Measurements from ENCODE around the gene SORCS2. TPM values are rescaled to one million over a fixed set of nuclear protein-coding genes. Genes with fewer than 3 reads are reported as not detected.
A peak's percentile ranks its signal among the peaks of the same experiment; 100 is the strongest.

The SORCS2 gene
- total RNA-seq, 1 donor: under 0.01 TPM

- no peak for DNase-seq (ENCODE audit: low read depth in 2 of 3, low spot score in 2 of 3)
Measured at GRCh38 chr4:7612311-7612897, 420.1 kb downstream of the SORCS2 start.

DNA sequence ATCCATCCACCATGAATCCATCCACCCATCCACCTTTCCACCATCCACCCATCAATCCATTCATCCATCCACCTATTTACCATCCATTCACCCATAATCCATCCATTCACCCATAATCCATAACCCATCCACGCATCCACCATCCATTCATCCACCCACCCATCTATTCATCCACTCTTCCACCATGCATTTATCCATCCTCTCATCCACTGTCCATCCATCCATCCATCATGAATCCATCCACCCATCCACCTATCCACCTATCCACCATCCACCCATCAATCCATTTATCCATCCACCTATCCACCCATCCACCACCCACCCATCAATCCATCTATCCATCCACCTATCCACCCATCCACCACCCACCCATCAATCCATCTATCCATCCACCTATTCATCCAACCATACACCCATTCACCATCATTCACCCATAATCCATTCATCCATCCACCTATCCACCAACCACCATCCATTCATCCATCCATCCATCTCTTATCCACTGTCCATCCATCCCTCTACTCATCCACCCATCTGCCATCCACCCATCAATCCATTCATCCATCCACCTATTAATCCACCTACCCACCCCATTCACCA, 422.1 kb downstream of the SORCS2 start:
- DNase-seq (ENCODE audit: low read depth in 2 of 3, low spot score in 2 of 3): no peak

DNA sequence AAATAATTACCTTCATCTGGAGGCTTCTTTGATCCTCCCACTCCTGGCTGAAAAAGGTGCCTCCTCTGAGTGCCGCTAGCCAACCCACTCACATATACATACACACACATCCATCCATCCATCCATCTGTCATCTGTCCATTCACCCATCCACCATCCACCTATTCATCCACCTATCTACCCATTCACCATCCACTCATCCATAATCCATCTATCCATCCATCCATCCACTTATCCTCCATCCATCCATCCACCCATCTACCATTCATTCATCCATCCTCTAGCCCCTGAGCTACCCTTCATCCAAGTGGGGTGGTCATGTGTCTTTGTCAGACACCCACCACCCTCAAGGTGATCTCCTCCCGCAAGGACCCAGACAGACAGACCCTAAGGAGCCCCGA, 423.9 kb downstream of the SORCS2 start:
- DNase-seq (ENCODE audit: low read depth in 2 of 3, low spot score in 2 of 3): no peak

- DNase-seq (ENCODE audit: low read depth in 2 of 3, low spot score in 2 of 3): no peak
Measured at GRCh38 chr4:7618361-7618760, 426.0 kb downstream of the SORCS2 start.

- peak in 1 of 3 donors; percentile 20 for DNase-seq (ENCODE audit: low read depth in 2 of 3, low spot score in 2 of 3)
Measured at GRCh38 chr4:7620086-7620813, 427.9 kb downstream of the SORCS2 start.

DNA sequence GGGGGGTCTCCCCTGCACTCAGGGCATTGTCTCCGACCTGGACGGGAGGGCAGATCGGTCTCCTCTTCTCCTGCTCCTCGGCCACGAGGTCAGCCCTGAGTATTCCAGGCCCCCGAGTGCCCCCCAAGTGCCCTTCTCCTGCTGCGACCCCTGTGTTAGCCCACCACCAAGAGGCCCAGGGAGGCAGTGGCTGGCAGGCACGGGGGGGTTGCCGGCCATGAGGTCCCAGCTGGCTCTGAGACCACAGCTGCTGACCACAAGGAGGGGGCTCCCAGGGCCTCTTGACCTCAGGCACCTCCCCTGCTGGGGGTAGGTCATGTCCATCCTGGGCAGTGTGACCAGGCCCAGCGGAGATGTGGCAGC, 428.5 kb downstream of the SORCS2 start:
- no peak for DNase-seq (ENCODE audit: low read depth in 2 of 3, low spot score in 2 of 3)

DNA sequence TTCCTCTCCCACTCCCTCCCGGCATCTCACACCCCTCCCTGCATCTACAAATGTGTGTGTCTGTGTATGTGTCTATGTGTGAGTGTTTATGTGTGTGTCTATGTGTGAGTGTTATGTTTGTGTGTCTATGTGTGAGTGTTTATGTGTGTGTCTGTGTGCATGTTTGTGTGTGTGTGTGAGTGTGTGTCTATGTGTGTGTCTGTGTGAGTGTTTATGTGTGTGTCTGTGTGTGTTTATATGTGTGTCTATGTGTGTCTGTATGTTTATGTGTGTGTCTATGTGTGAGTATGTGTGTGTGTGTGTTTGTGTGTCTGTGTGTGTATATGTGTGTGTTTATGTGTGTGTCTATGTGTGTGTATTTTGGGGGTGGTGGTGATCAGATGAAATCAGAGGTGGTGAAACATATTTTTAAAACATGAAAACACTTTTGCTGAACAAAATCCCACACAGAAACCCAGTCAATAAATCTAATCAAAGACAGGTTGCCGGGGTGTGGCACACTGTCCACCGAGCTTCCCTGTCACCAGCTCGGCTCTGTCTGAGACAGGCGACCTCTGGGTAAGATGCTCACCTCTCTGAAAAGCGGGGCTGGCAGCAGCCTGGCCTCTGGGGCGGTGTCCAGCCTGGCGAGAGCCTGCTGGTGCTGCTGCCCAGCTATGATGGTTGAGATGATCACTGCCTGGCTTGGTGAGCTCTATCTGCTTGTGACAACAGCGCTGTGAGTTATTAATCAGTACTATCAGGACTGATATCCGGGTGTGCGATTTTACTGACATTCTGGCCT, 429.1 kb downstream of the SORCS2 start:
- DNase-seq (ENCODE audit: low read depth in 2 of 3, low spot score in 2 of 3): no peak

DNA sequence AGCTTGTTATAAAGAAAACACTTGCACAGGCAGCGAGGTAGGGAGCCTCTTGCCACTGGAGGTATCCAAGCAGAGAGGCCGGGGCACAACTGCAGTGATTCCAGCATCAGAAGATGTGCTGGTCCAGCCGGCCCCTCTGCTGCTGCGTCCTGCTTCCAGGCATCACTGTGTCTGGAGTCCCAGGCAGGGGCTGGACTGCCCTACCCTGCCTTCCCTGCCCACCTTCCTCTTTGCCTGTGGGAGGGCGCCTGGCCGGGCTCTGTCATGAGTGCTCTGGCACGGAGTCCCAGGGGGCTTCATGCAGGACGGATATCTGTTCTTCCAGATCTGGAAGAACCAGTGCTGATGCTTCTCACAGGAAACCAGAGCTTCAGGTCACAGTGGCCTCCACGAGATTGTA, 430.0 kb downstream of the SORCS2 start:
- DNase-seq (ENCODE audit: low read depth in 2 of 3, low spot score in 2 of 3): no peak

- no peak for DNase-seq (ENCODE audit: low read depth in 2 of 3, low spot score in 2 of 3)
Measured at GRCh38 chr4:7623468-7623867, 431.1 kb downstream of the SORCS2 start.

GRCh38 chr4:7624396-7624980, 432.1 kb downstream of the SORCS2 start:
- DNase-seq (ENCODE audit: low read depth in 2 of 3, low spot score in 2 of 3): no peak

DNA sequence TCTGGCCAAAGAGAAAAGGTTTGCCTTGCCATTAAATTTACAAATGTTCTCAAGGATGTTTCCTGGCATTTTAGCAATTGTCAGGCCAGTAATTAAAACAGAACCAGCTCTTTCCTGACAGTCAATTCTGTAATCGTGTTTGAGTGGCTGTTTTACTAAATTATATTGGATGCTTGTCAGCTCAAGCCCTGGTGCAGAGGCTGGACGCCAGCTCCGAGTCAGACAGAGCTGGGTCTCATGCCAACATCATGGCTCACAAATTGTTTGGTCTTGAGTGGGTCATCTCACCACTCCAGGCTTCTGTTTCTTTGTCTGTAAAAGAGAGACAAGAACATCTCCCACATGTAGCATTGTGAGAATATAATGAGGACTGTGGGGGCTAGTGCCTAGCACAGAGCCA, 432.7 kb downstream of the SORCS2 start:
- DNase-seq (ENCODE audit: low read depth in 2 of 3, low spot score in 2 of 3): no peak

GRCh38 chr4:7626531-7626930, 434.2 kb downstream of the SORCS2 start:
- no peak for DNase-seq (ENCODE audit: low read depth in 2 of 3, low spot score in 2 of 3)

- DNase-seq (ENCODE audit: low read depth in 2 of 3, low spot score in 2 of 3): no peak
Measured at GRCh38 chr4:7627251-7628250, 435.2 kb downstream of the SORCS2 start.

DNA sequence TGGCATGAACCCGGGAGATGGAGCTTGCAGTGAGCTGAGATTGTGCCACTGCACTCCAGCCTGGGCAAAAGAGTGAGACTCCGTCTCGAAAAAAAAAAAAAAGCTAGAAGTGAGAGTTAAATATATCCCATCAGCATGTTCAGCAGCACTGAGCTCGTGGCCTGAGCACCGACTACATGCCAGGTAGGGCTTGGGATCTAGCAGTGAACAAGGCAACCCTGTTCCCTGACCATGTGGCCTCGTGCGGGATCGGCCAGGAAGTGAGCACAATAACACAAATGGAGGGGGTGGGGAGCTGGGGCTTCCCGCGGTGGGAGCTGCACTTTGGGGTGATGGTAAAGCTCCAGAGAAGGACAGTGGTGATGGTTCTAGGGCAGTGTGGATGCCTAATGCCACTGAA, 436.1 kb downstream of the SORCS2 start:
- no peak for DNase-seq (ENCODE audit: low read depth in 2 of 3, low spot score in 2 of 3)

DNA sequence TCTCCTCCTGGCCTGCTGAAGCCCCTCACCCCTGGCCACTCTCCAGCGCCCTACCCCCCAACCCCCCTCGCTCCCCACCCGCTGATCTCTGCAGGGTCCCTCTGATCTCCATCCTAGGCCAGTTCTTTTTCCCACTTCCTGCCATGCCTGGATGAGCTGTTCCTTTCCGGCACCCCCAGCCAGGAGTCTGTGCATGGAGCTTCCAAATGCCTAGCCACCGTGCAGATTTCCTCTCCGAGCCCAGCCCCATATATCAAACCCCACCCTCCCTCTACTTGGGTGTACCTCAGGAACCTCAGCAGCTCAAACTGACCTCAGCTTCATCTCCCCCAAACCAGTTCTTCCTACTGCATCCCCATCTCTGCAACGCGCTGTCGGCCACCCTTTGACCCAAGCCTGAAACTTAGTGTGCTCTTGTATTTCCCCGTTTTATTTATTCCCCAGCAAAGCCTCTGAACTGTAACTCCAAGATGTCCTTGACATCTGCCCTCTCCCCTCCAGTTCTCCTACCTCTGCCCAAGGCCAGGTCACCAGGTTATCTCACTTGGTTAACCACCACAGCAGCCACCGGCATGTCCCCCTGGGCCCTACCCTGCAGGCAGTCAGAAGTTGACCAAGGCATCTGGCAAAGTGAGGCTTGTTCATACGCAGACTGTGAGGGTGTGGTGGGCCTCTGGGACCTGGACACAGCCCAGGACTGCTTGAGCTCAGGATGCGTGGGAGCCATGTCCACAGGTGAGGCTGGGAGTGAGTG, 437.3 kb downstream of the SORCS2 start:
- DNase-seq (ENCODE audit: low read depth in 2 of 3, low spot score in 2 of 3): no peak

DNA sequence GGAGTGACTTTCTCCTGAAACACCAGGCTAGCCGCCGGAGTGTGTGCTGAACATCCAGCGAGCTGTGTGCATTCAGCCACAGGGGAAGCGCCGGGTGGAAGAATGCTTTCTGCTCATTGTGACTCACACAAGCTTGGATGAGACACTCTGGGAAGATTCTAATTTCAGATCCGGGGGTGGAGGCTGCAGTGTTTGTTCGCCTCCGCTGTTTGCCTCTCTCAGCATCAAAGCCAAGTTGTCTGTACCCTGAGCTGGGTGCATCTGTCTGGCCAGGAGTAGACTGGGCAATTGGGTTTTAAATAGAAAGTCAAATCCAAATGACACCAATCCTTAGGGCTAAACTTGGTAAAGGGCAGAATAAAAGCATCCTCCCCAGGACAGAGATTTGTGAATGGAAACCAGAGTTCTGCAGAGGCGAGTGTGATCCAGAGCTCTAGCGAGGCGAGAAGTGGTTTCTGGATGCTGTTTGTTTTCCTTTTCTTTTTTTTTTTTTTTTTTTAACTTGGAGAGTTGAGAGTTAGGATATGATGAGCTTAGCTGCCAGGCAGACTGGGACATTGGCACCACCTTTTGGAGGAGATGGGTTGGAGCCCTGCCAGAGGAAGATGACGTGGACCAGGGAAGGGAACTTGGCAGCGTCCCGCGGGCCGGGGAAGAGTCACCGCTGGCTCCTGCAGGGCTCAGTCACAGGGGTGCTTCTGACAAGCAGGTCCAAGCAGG, 438.4 kb downstream of the SORCS2 start:
- no peak for DNase-seq (ENCODE audit: low read depth in 2 of 3, low spot score in 2 of 3)

- DNase-seq (ENCODE audit: low read depth in 2 of 3, low spot score in 2 of 3): no peak
Measured at GRCh38 chr4:7631288-7632014, 439.1 kb downstream of the SORCS2 start.

- DNase-seq (ENCODE audit: low read depth in 2 of 3, low spot score in 2 of 3): no peak
Measured at GRCh38 chr4:7632341-7632740, 440.0 kb downstream of the SORCS2 start.

Data from hematopoietic multipotent progenitor cell (in vitro differentiated cells).